GM18517 (cell line): ENCODE measurements around the gene OR2F1.
"Not testable (repeated sequence)": the region's sequence is repeated elsewhere in the genome, so short reads cannot be mapped to it uniquely, and the experiment has no call there.

Experiments used
- ATAC-seq: cut with Tn5 transposase; IDR thresholded peaks from one replicate; pipeline ENCODE4 v1.9.1; 2021; ENCODE audit warnings: mild to moderate bottlenecking, moderate library complexity; ENCODE audit not compliant: unreplicated experiment

The OR2F1 gene

GRCh38 chr7:144006029-144006691 is 51.5 kb downstream of the OR2F1 start:
- ATAC-seq, result no peak

- ATAC-seq, result no peak
Measured at GRCh38 chr7:144006692-144007042, 52.0 kb downstream of the OR2F1 start.

GRCh38 chr7:144009361-144009760 is 54.7 kb downstream of the OR2F1 start:
- no peak for ATAC-seq

GRCh38 chr7:144010061-144010460 is 55.4 kb downstream of the OR2F1 start:
- not testable (repeated sequence) for ATAC-seq

- ATAC-seq, result not testable (repeated sequence)
Measured at GRCh38 chr7:144010821-144011220, 56.2 kb downstream of the OR2F1 start.

GRCh38 chr7:144011458-144012230 is 57.0 kb downstream of the OR2F1 start:
- ATAC-seq, result no peak
